ENCODE measurements around the gene PRDM11. TPM values are rescaled to one million over a fixed set of nuclear protein-coding genes. Genes with fewer than 3 reads are reported as not detected.

PRDM11 gene
- total and polyA plus RNA-seq, 10 of the 15 experiments (the other 5 are each of a cell fraction or from before 2014, with no cell fraction given) = 0.03 to 2.4 (median 0.53) TPM

DNA sequence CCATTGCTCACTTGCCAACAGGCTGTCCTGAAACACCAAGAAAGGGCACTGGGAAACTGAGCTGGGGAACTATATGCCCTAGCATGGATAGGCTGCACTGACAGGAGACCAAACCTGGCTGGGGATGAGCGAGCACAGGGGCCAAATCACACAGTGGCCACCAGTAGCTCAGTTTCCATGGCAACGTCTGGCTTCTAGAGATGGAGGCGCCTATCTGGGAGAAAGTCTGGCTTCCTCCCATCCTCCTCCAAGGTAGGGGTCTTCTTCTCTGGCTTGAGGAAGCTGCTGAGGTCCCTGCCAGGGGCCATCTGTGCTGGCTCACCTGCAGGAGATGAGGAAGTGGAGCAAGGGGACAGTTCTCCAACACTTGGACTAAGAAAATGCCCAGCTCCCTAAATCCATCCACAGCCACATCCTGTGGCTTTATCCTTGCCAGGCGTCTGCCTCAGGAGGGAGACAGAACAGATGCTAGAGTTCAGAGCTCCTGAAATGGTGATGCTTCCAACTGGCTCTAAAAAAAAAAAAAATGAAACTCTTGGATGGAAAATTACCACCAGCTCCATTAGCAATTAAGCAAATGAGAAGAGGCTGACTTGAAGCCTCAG lies 91.4 kb downstream of the PRDM11 start (continued):
- TF ChIP-seq, protein P1, sequence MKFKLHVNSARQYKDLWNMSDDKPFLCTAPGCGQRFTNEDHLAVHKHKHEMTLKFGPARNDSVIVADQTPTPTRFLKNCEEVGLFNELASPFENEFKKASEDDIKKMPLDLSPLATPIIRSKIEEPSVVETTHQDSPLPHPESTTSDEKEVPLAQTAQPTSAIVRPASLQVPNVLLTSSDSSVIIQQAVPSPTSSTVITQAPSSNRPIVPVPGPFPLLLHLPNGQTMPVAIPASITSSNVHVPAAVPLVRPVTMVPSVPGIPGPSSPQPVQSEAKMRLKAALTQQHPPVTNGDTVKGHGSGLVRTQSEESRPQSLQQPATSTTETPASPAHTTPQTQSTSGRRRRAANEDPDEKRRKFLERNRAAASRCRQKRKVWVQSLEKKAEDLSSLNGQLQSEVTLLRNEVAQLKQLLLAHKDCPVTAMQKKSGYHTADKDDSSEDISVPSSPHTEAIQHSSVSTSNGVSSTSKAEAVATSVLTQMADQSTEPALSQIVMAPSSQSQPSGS (IDR thresholded peaks at IDR 0.05; ENCODE audit: low read length) = no peak
- no peak for TF ChIP-seq RB1 (IDR thresholded peaks at IDR 0.05; ENCODE audit: borderline replicate concordance)
- TF ChIP-seq, protein P2, sequence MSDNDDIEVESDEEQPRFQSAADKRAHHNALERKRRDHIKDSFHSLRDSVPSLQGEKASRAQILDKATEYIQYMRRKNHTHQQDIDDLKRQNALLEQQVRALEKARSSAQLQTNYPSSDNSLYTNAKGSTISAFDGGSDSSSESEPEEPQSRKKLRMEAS (IDR thresholded peaks at IDR 0.05; ENCODE audit: low read depth, low read length) = no peak
- TF ChIP-seq FOS (IDR thresholded peaks at IDR 0.05; ENCODE audit: borderline replicate concordance, extremely low read depth, insufficient read length) = no peak
- TF ChIP-seq NKRF (conservative IDR thresholded peaks at IDR 0.05) = no peak
- TF ChIP-seq, protein P3, sequence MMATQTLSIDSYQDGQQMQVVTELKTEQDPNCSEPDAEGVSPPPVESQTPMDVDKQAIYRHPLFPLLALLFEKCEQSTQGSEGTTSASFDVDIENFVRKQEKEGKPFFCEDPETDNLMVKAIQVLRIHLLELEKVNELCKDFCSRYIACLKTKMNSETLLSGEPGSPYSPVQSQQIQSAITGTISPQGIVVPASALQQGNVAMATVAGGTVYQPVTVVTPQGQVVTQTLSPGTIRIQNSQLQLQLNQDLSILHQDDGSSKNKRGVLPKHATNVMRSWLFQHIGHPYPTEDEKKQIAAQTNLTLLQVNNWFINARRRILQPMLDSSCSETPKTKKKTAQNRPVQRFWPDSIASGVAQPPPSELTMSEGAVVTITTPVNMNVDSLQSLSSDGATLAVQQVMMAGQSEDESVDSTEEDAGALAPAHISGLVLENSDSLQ (IDR thresholded peaks at IDR 0.05) = no peak

GRCh38 chr11:45238724-45239123 lies 92.3 kb downstream of the PRDM11 start:
- POLR2A ChIA-PET = no interaction called here
- no peak for ATAC-seq
- WGBS (ENCODE audit: insufficient coverage, insufficient replicate concordance, low lambda C conversion rate, missing lambda C conversion rate) = 41% methylated on average over 3 of the region's 3 CpGs
- Histone ChIP-seq H3K36me3 (ENCODE audit: control insufficient read depth in 2 of 2, insufficient read depth in 2 of 2, low read length in 1 of 2) (no peaks in the 10 kb centered on the region), H3K4me1 (ENCODE audit: control insufficient read depth, insufficient read depth, low read length) (no peaks in the 10 kb centered on the region), H3K27ac (ENCODE audit: control insufficient read depth, insufficient read depth) (no peak overlapping the region), H3K9me3 (replicated peaks; ENCODE audit: control insufficient read depth, insufficient read depth, low read length) (no peaks in the 10 kb centered on the region; the same call in 2 of the 3 replicates), H3K4me2 (ENCODE audit: control insufficient read depth, insufficient read depth) (no peak overlapping the region), H3K9ac (ENCODE audit: control insufficient read depth, insufficient read depth, low read length) (no peak overlapping the region), H3K4me3 (no peak overlapping the region), H3K79me2 (ENCODE audit: control insufficient read depth, insufficient read depth, low read length) (no peaks in the 10 kb centered on the region), H2AFZ (ENCODE audit: control insufficient read depth, low read depth, low read length) (no peak overlapping the region), H4K20me1 (ENCODE audit: control insufficient read depth, insufficient read depth) (no peaks in the 10 kb centered on the region; the same call in 1 of the 2 replicates), H3K27me3 (replicated peaks in 1 of 2; ENCODE audit: control insufficient read depth in 2 of 2, insufficient read depth in 2 of 2, low read length in 1 of 2) (peaks cover 0 to 2% of the 10 kb centered on the region in 2 experiments; a peak in 2 of 4 replicates)
- SMC1A ChIA-PET (ENCODE audit: uncharacterized antibody, unreplicated experiment) = interaction anchor here (0.7 kb wide), 1 partner anchor 174 kb away, joined by 3 read pairs; no protein-coding TSS in a partner anchor
- intact Hi-C loops (cut with micrococcal nuclease; ENCODE audit: unreplicated experiment) (no loop called here), in situ Hi-C loops (cut with MboI) (no loop called here)
- BruUV-seq (replicated peaks) = no TSS peak
- no peak for FAIRE-seq
- RAD21 ChIA-PET (ENCODE audit: unreplicated experiment) = interaction anchor here (0.6 kb wide), 1 partner anchor 954 kb away, joined by 3 read pairs; no protein-coding TSS in a partner anchor
- DNase-seq (ENCODE audit: low read depth, low spot score) = no peak
- CTCF ChIA-PET = no interaction called here
- TF ChIP-seq ZBTB4 (CRISPR knock-in tag; IDR thresholded peaks at IDR 0.05) = no peak
- TF ChIP-seq TARDBP (IDR thresholded peaks at IDR 0.05; ENCODE audit: borderline replicate concordance) = no peak
- no peak for TF ChIP-seq SUPT20H (IDR thresholded peaks at IDR 0.05; ENCODE audit: borderline replicate concordance, control insufficient read depth, low read depth, low read length)
- TF ChIP-seq E4F1 (IDR thresholded peaks at IDR 0.05; ENCODE audit: borderline replicate concordance, partially characterized antibody) = no peak
